Prostate gland (tissue), 2 donors: ENCODE results near the gene MVP. TPM values are rescaled to one million over a fixed set of nuclear protein-coding genes. Genes with fewer than 3 reads are reported as not detected.

Source experiments
- DNase-seq: peaks from one replicate; pipeline ENCODE4 v3.0.0-alpha.2; 2019; ENCODE audit warnings: low spot score
- H3K27ac ChIP-seq, 2 donors: fragments of 200-600 bp; sonication (generic); 2 replicates each; pipeline ENCODE4 v1.5.1; 2017 to 2019
- H3K27me3 ChIP-seq: fragments of 200-600 bp; sonication (generic); replicated peaks from 2 replicates; pipeline ENCODE4 v1.5.1; 2019; ENCODE audit not compliant: insufficient read depth
- H3K36me3 ChIP-seq, 2 donors: fragments of 200-600 bp; sonication (generic); 1 replicate in 1 of 2; 2 replicates in 1 of 2; pipeline versions ENCODE4 v1.5.1 to v1.8.1; 2017 to 2019
- H3K4me1 ChIP-seq: fragments of 200-600 bp; sonication (generic); replicated peaks from 2 replicates; pipeline ENCODE4 v1.5.1; 2019
- H3K4me3 ChIP-seq, 2 donors: fragments of 200-600 bp; sonication (generic); 2 replicates each; pipeline ENCODE4 v1.5.1; 2017 to 2019
- H3K9me3 ChIP-seq: fragments of 200-600 bp; sonication (generic); 2 replicates; pipeline ENCODE4 v1.5.1; 2017
- POLR2A ChIP-seq: fragments of 450-650 bp; IDR thresholded peaks from one replicate; pipeline ENCODE4 v1.6.1; 2016; ENCODE audit warnings: antibody characterized with exemption, mild to moderate bottlenecking
- POLR2AphosphoS5 ChIP-seq: sonication (generic); formaldehyde crosslinking; IDR thresholded peaks from one replicate; pipeline ENCODE4 v1.6.1; 2017; ENCODE audit warnings: antibody characterized with exemption
- whole genome bisulfite sequencing: methylation state at CpG from one replicate; pipeline ENCODE4 v1.1.5; 2018; 5-methylcytosine and 5-hydroxymethylcytosine counted together
- intact Hi-C: fragments of 100-400 bp; cut with DNase I; formaldehyde crosslinking; loops from one replicate; pipeline ENCODE4 v1.14.2; 2022
- total RNA-seq, 2 donors: library from RNA; depleted of rRNA; stranded (reverse); fragments of >200 nt; gene quantifications; one replicate each; pipeline ENCODE4 v1.1.0, GENCODE V29; 2016
- TF ChIP-seq, protein P1 (sequence below), 4 experiments: fragments of 200-600 bp in 2 of 4; fragments of 450-650 bp in 2 of 4; sonication (generic) in 2 of 4; IDR thresholded peaks; 1 replicate in 3 of 4; 2 replicates in 1 of 4; pipeline ENCODE4 v1.5.1; 2016 to 2019; ENCODE audit warnings: antibody characterized with exemption in 4 of 4, mild to moderate bottlenecking in 2 of 4, moderate library complexity in 2 of 4

MVP gene
- total RNA-seq, 2 donors from 2014 or later = 59.3 to 247 TPM

GRCh38 chr16:29805232-29806098, 14.8 kb upstream of the MVP start:
- peak overlapping the region; percentile 97 to 98 for H3K27ac ChIP-seq
- DNase-seq = peak; percentile 97
- H3K4me1 ChIP-seq = peaks cover 18% of the 10 kb centered on the region
- intact Hi-C loops = loop anchor here (10.0 kb wide), 1 partner anchor 849 kb away; the partner anchor contains the start of genes FBRS and PRR14
- WGBS = under 1% methylated on average over 78 of the region's 103 CpGs
- no peaks in the 10 kb centered on the region for H3K27me3 ChIP-seq
- TF ChIP-seq POLR2A (peak; percentile 81), POLR2AphosphoS5 (peak; percentile 97)
- TF ChIP-seq, protein P1, sequence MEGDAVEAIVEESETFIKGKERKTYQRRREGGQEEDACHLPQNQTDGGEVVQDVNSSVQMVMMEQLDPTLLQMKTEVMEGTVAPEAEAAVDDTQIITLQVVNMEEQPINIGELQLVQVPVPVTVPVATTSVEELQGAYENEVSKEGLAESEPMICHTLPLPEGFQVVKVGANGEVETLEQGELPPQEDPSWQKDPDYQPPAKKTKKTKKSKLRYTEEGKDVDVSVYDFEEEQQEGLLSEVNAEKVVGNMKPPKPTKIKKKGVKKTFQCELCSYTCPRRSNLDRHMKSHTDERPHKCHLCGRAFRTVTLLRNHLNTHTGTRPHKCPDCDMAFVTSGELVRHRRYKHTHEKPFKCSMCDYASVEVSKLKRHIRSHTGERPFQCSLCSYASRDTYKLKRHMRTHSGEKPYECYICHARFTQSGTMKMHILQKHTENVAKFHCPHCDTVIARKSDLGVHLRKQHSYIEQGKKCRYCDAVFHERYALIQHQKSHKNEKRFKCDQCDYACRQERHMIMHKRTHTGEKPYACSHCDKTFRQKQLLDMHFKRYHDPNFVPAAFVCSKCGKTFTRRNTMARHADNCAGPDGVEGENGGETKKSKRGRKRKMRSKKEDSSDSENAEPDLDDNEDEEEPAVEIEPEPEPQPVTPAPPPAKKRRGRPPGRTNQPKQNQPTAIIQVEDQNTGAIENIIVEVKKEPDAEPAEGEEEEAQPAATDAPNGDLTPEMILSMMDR (IDR thresholded peaks at IDR 0.05) = peak in 2 of 4 experiments; percentile 24 to 44
- peak overlapping the region; percentile 63 to 68 for H3K4me3 ChIP-seq
- H3K36me3 ChIP-seq = peaks cover 0 to 2% of the 10 kb centered on the region in 2 donors
- no peaks in the 10 kb centered on the region for H3K9me3 ChIP-seq

DNA sequence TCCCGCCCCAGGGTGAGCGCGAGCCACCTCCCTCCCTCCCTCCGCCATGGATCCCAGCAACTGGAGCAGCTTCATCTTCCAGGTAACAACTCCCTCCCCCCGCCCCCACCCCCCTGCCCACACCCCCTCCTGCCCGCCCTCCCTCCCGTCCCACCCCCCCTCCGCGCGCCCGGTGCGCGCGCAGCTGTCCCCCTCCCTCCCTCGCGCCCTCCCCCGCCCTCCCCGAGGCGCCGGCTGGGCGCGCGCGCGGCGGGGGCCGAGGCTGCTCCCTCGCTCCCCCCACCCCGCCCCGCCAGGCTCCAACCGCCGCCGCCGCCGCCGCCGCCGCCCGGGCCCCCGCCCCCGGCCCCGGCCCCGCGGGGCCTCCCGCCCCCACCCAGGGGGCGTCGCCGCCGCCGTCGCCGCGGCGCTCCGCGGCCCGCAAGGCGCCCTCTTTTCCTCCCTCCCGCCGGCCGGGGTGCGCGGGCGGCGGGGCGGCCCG, 14.1 kb upstream of the MVP start, which contains the start of gene MAZ:
Gene MAZ (plus strand): TSS at position 431 of the 481 bp plus-strand sequence. CDS start 173 bp downstream, outside the sequence.
- TF ChIP-seq POLR2A (no peak), POLR2AphosphoS5 (no peak)
- TF ChIP-seq, protein P1 (IDR thresholded peaks at IDR 0.05) = no peak
- Histone ChIP-seq H3K4me3 (peak within 1 kb of the TSS; percentile 63 to 68), H3K27ac (peak within 1 kb of the TSS; percentile 97 to 98), H3K4me1 (peaks cover 23% of the 10 kb centered on the region), H3K27me3 (no peaks in the 10 kb centered on the region), H3K36me3 (peaks cover 0 to 2% of the 10 kb centered on the region in 2 donors), H3K9me3 (no peaks in the 10 kb centered on the region)
- WGBS = no CpG with 5 or more reads among the region's 67 CpGs
- DNase-seq = no peak
- intact Hi-C loops = loop anchor here (10.0 kb wide), 1 partner anchor 849 kb away; the partner anchor contains the start of genes FBRS and PRR14

DNA sequence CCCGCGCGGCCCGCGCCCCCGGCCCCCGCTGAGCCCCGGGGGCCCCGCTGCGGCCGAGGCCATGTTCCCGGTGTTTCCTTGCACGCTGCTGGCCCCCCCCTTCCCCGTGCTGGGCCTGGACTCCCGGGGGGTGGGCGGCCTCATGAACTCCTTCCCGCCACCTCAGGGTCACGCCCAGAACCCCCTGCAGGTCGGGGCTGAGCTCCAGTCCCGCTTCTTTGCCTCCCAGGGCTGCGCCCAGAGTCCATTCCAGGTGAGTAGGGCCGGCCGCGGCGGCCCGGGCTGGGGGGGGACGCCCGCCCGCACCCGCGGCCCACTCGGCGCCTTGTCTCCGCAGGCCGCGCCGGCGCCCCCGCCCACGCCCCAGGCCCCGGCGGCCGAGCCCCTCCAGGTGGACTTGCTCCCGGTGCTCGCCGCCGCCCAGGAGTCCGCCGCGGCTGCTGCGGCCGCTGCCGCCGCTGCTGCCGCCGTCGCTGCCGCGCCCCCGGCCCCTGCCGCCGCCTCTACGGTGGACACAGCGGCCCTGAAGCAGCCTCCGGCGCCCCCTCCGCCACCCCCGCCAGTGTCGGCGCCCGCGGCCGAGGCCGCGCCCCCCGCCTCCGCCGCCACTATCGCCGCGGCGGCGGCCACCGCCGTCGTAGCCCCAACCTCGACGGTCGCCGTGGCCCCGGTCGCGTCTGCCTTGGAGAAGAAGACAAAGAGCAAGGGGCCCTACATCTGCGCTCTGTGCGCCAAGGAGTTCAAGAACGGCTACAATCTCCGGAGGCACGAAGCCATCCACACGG, 13.4 kb upstream of the MVP start:
- WGBS = under 1% methylated on average over 77 of the region's 99 CpGs
- Histone ChIP-seq H3K9me3 (no peaks in the 10 kb centered on the region), H3K36me3 (peaks cover 0 to 2% of the 10 kb centered on the region in 2 donors), H3K4me3 (peak overlapping the region; percentile 49 to 56), H3K27ac (peak overlapping the region; percentile 91), H3K27me3 (no peaks in the 10 kb centered on the region), H3K4me1 (peaks cover 23% of the 10 kb centered on the region)
- intact Hi-C loops = loop anchor here (10.0 kb wide), 1 partner anchor 848 kb away; the partner anchor contains the start of genes FBRS and PRR14
- DNase-seq = peak; percentile 29
- TF ChIP-seq, protein P1 (IDR thresholded peaks at IDR 0.05) = no peak
- TF ChIP-seq POLR2AphosphoS5 (no peak), POLR2A (no peak)

DNA sequence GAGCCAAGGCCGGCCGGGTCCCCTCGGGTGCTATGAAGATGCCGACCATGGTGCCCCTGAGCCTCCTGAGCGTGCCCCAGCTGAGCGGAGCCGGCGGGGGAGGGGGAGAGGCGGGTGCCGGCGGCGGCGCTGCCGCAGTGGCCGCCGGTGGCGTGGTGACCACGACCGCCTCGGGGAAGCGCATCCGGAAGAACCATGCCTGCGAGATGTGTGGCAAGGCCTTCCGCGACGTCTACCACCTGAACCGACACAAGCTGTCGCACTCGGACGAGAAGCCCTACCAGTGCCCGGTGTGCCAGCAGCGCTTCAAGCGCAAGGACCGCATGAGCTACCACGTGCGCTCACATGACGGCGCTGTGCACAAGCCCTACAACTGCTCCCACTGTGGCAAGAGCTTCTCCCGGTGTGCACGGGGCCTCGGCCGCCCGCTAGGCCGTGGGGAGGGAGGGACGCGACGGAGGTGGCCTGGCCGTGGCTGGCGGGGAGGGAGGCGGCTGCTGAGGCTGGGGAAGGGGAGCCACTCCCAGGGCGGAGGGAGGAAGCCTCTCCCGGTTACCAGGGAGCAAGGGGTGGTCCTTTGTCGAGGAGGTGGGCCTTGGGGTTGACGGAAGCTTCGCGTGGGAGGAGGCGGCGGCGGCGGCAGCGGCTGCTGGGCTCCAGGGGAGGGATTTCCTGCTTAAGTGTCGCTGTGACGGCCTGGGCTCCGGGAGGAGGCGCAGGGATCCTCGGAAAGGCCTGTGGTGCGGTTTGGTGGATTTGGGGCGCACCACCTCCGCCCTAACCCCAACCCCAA, 12.6 kb upstream of the MVP start:
- Histone ChIP-seq H3K36me3 (peaks cover 0 to 2% of the 10 kb centered on the region in 2 donors), H3K4me1 (peaks cover 23% of the 10 kb centered on the region)
- WGBS = under 1% methylated on average over 51 of the region's 69 CpGs

More for the DNA sequence above, 12.6 kb upstream of the MVP start:
- TF ChIP-seq POLR2AphosphoS5 = peak; percentile 93
- peak; percentile 71 for TF ChIP-seq POLR2A
- TF ChIP-seq, protein P1 (IDR thresholded peaks at IDR 0.05) = peak in 2 of 4 experiments; percentile 17 to 31
- Histone ChIP-seq H3K27ac (peak overlapping the region; percentile 91), H3K27me3 (no peaks in the 10 kb centered on the region), H3K4me3 (peak overlapping the region; percentile 49 to 56), H3K9me3 (no peaks in the 10 kb centered on the region)
- peak; percentile 90 for DNase-seq
- intact Hi-C loops = loop anchor here (10.0 kb wide), 1 partner anchor 847 kb away; the partner anchor contains the start of genes FBRS and PRR14
